Endodermal cell (in vitro differentiated cells): ENCODE measurements around the gene CD52. TPM values are rescaled to one million over a fixed set of nuclear protein-coding genes. Genes with fewer than 3 reads are reported as not detected.

Experiments
- DNase-seq: peaks from one replicate; pipeline ENCODE4 v3.0.0-alpha.2; 2017
- H3K27ac ChIP-seq: 2 replicates; pipeline ENCODE4 v1.5.1; 2013; ENCODE audit warnings: mild to moderate bottlenecking, low read depth, low read length, moderate library complexity
- H3K27me3 ChIP-seq: 2 replicates; pipeline ENCODE4 v1.6.1; 2013; ENCODE audit warnings: mild to moderate bottlenecking, low read length, moderate library complexity; ENCODE audit not compliant: insufficient read depth, control insufficient read depth, poor library complexity, severe bottlenecking
- H3K36me3 ChIP-seq: 2 replicates; pipeline ENCODE4 v1.7.0; 2013; ENCODE audit warnings: mild to moderate bottlenecking, low read length, moderate library complexity; ENCODE audit not compliant: control insufficient read depth, insufficient read depth
- H3K4me1 ChIP-seq: one replicate; pipeline ENCODE4 v1.7.0; 2013; ENCODE audit warnings: low read length; ENCODE audit not compliant: control insufficient read depth, insufficient read depth
- H3K4me3 ChIP-seq: 2 replicates; pipeline ENCODE4 v1.5.1; 2013; ENCODE audit warnings: mild to moderate bottlenecking, low read length, moderate library complexity
- H3K9ac ChIP-seq: 2 replicates; pipeline ENCODE4 v1.6.1; 2013; ENCODE audit warnings: mild to moderate bottlenecking, low read length, moderate library complexity; ENCODE audit not compliant: poor library complexity, severe bottlenecking; ENCODE audit errors: extremely low read depth
- H3K9me3 ChIP-seq: 2 replicates; pipeline ENCODE4 v1.6.1; 2013; ENCODE audit warnings: mild to moderate bottlenecking, low read length, moderate library complexity; ENCODE audit not compliant: control insufficient read depth
- H3K27ac Mint-ChIP-seq: 2 replicates; pipeline ENCODE4 v1.8.0; 2020; ENCODE audit warnings: mixed read lengths
- H3K27me3 Mint-ChIP-seq: 2 replicates; pipeline ENCODE4 v1.8.0; 2021; ENCODE audit warnings: mild to moderate bottlenecking, mixed read lengths; ENCODE audit not compliant: insufficient read depth
- H3K36me3 Mint-ChIP-seq: 2 replicates; pipeline ENCODE4 v1.8.0; 2020; ENCODE audit warnings: low read depth, mixed read lengths
- H3K4me1 Mint-ChIP-seq: 2 replicates; pipeline ENCODE4 v1.8.0; 2020; ENCODE audit warnings: mixed read lengths
- H3K4me3 Mint-ChIP-seq: 2 replicates; pipeline ENCODE4 v1.8.0; 2020; ENCODE audit warnings: mild to moderate bottlenecking, moderate library complexity, mixed read lengths
- H3K9me3 Mint-ChIP-seq: 2 replicates; pipeline ENCODE4 v1.8.0; 2020; ENCODE audit warnings: mild to moderate bottlenecking, mixed read lengths
- WGBS, 2 experiments: methylation state at CpG; one replicate each; pipeline versions ENCODE4 v1.1.5 to v1.1.7; 2013; ENCODE audit warnings: missing lambda C conversion rate in 2 of 2, mixed read lengths in 1 of 2; ENCODE audit not compliant: insufficient coverage in 1 of 2, insufficient read length in 1 of 2; 5-methylcytosine and 5-hydroxymethylcytosine counted together
- total RNA-seq, 2 donors: library from RNA; stranded (reverse); fragmentation: NEBNext Ultra II Directional in 1 of 2; extraction: Animal tissue kit (Norgen Biotek cat#: 25700) in 1 of 2; gene quantifications; 2 replicates in 1 of 2; 3 replicates in 1 of 2; pipeline ENCODE4 v1.2.1, GENCODE V29; 2021
- TF ChIP-seq, protein P1 (sequence below): fragments of 200-600 bp; sonication (generic); conservative IDR thresholded peaks from 2 replicates; pipeline ENCODE4 v1.5.0; 2021; ENCODE audit warnings: antibody characterized with exemption, mild to moderate bottlenecking

Gene CD52
- total RNA-seq, 2 donors from 2014 or later, result 3.7 to 4.4 TPM

DNA sequence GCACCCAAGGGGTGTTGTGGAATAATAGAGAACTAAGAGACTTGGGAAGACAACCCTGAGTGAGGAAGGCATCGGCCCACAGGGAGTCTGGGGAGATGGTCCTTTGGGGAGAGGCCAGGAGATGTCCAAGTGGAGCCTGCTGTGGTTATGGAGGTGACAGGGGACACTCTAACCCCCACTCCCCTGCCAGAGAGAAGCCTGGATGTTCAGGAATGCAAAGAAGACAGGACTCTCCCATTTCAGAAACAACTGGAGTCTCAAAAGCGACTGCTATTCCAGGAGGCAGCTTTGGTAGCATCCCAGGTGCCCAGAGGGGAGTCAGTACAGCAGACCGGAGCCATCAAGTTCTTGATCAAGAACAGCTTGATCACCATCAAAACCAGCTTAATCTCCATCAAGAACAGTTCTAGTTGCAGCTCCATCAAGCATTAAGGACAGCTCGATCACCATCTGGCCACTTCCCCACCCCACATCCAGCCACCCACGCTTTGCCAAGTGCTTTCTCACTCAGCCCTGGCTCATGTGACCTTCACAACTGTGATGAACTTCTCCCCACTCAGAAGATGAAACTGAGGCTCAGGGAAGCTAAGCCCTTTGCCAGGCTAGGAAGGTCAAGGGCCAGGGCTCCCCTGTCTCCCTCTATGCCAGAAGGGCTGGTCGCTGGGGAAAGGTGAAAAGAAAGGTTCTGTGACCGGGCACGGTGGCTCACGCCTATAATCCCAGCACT lies 743 bp downstream of the CD52 start:
- H3K4me1 Mint-ChIP-seq, result peaks cover 26% of the 10 kb centered on the region
- no peak overlapping the region for H3K4me3 Mint-ChIP-seq
- H3K36me3 ChIP-seq, result no peaks in the 10 kb centered on the region
- no peak overlapping the region for H3K9ac ChIP-seq
- H3K9me3 Mint-ChIP-seq, result no peaks in the 10 kb centered on the region
- DNase-seq, result no peak
- H3K9me3 ChIP-seq, result no peaks in the 10 kb centered on the region
- peaks cover 4% of the 10 kb centered on the region for H3K27me3 Mint-ChIP-seq
- peak overlapping the region; percentile 59 for H3K27ac Mint-ChIP-seq
- H3K27ac ChIP-seq, result no peak overlapping the region
- H3K4me3 ChIP-seq, result no peak overlapping the region
- WGBS, 2 experiments, result 94 to 100% methylated on average over 4 to 9 of the region's 9 CpGs
- no peaks in the 10 kb centered on the region for H3K4me1 ChIP-seq
- H3K36me3 Mint-ChIP-seq, result peaks cover 13% of the 10 kb centered on the region
- no peaks in the 10 kb centered on the region for H3K27me3 ChIP-seq
- TF ChIP-seq, protein P1, sequence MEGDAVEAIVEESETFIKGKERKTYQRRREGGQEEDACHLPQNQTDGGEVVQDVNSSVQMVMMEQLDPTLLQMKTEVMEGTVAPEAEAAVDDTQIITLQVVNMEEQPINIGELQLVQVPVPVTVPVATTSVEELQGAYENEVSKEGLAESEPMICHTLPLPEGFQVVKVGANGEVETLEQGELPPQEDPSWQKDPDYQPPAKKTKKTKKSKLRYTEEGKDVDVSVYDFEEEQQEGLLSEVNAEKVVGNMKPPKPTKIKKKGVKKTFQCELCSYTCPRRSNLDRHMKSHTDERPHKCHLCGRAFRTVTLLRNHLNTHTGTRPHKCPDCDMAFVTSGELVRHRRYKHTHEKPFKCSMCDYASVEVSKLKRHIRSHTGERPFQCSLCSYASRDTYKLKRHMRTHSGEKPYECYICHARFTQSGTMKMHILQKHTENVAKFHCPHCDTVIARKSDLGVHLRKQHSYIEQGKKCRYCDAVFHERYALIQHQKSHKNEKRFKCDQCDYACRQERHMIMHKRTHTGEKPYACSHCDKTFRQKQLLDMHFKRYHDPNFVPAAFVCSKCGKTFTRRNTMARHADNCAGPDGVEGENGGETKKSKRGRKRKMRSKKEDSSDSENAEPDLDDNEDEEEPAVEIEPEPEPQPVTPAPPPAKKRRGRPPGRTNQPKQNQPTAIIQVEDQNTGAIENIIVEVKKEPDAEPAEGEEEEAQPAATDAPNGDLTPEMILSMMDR, result no peak

DNA sequence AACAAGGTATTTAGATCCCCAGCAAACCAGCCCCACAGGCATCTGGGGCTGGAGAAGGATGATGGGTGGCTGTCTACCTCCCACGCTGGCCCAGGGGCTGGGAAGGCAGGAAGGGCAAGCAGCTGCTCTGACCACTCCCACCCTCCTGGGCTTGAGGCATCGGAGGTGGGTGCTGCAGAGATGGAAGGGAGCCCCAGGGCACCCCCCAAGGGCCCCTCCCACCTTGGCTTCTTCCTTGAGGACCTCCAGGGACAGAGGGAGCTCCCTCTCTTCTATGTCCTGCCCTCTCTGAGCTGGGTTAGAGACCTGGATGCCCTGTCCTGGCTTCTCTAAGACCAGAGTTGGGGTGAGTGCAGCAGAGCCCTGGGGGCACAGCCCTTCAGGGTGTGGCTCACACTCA lies 3.1 kb downstream of the CD52 start:
- Histone ChIP-seq H3K4me1 (no peaks in the 10 kb centered on the region), H3K27me3 (no peaks in the 10 kb centered on the region), H3K4me3 (no peak overlapping the region), H3K36me3 (no peaks in the 10 kb centered on the region), H3K27ac (no peak overlapping the region), H3K9ac (no peak overlapping the region), H3K9me3 (no peaks in the 10 kb centered on the region)
- Mint-ChIP-seq H3K36me3 (peaks cover 30% of the 10 kb centered on the region), H3K4me1 (peaks cover 26% of the 10 kb centered on the region), H3K27me3 (no peaks in the 10 kb centered on the region), H3K27ac (no peak overlapping the region), H3K4me3 (no peak overlapping the region), H3K9me3 (no peaks in the 10 kb centered on the region)
- WGBS, 2 experiments, result 70 to 85% methylated on average over 2 of the region's 2 CpGs
- TF ChIP-seq, protein P1, result no peak
- no peak for DNase-seq

DNA sequence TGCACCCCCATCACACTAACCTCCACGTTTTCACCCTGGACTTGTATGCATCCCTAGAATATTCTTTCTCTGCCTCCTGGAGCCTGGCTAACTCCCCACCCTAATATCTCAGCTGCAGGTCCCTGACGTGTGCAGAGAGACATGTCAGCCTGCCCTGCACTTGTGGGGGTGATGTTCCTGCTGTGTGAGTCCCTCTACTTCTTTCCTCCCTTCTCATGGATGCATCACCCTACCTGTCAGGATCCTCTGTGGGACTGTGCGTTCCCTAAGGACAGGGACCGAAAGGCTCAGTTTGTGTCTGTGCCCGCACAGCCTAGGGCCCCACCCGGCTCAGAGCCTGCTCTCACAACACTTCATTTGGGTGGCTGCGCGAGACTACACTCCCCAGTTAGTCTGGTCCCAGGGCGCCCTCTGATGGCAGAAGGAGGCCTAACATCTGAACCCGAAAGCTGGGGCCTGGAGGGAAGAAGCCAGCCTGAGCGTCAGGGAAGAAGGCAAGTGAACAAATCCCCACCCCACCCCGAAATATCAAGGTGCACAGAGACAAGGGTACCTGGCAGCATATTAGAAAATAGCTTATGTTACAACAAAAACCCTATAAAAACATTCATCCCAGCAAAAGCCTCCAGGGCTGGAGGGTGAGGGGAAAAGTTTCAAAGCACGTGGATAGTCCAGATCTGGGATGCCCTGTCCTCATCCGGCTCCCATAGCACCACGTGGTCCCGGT lies 3.7 kb downstream of the CD52 start:
- Mint-ChIP-seq H3K27ac (no peak overlapping the region), H3K9me3 (no peaks in the 10 kb centered on the region)
- no peaks in the 10 kb centered on the region for H3K27me3 ChIP-seq

More for the DNA sequence above, 3.7 kb downstream of the CD52 start:
- H3K4me1 ChIP-seq, result no peaks in the 10 kb centered on the region
- H3K36me3 ChIP-seq, result no peaks in the 10 kb centered on the region
- 44 to 67% methylated on average over 1 to 16 of the region's 16 CpGs for WGBS, 2 experiments
- no peaks in the 10 kb centered on the region for H3K9me3 ChIP-seq
- H3K27ac ChIP-seq, result no peak overlapping the region
- peaks cover 30% of the 10 kb centered on the region for H3K36me3 Mint-ChIP-seq
- H3K27me3 Mint-ChIP-seq, result no peaks in the 10 kb centered on the region
- DNase-seq, result peak; percentile 98
- TF ChIP-seq, protein P1, result peak; percentile 91
- no peak overlapping the region for H3K4me3 ChIP-seq
- H3K4me1 Mint-ChIP-seq, result peaks cover 23% of the 10 kb centered on the region
- no peak overlapping the region for H3K4me3 Mint-ChIP-seq
- H3K9ac ChIP-seq, result no peak overlapping the region
